ENCODE measurements around the gene APOL1. TPM values are rescaled to one million over a fixed set of nuclear protein-coding genes. Genes with fewer than 3 reads are reported as not detected.
A peak's percentile ranks its signal among the peaks of the same experiment; 100 is the strongest.

APOL1 gene
- polyA plus RNA-seq, 1 of the 3 experiments (the other 2 are of a cell fraction), result 0.56 TPM

DNA sequence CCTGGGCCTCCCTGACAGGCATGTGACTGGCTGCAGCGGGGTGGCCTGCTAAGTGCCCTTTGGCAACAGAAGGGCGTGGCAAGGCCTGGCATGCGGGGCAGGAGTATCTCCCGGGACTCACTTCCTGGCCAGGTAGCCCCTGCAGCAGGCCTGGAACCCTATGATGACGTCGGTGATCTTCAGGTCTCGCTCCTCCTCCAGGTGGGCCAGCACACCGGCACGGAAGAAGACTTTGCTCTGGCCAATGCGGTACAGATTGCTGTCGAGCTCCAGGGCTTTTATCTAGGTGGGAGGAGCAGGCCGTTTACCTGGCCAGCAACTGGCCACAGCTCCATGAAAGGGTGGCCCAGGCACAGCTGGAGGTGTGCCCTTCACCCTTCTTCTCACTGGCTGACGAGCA, 50.9 kb downstream of the APOL1 start:
- Histone ChIP-seq H3F3A (replicated peaks; ENCODE audit: insufficient read depth) (peaks cover 66% of the 10 kb centered on the region), H3K9ac (no peak overlapping the region), H3K4me2 (no peak overlapping the region), H3K4me3 (ENCODE audit: low read depth in 2 of 2, low read length in 1 of 2) (no peak overlapping the region), H3K27me3 (ENCODE audit: insufficient read depth) (no peaks in the 10 kb centered on the region), H4K20me1 (ENCODE audit: insufficient read depth) (peaks cover 82% of the 10 kb centered on the region), H3K9me3 (no peaks in the 10 kb centered on the region), H3K36me3 (replicated peaks in 1 of 2; ENCODE audit: control insufficient read depth in 1 of 2, insufficient read depth in 2 of 2, low read length in 1 of 2) (peaks cover 86 to 89% of the 10 kb centered on the region in 2 experiments), H2AFZ (ENCODE audit: low read depth) (no peak overlapping the region), H3K79me2 (ENCODE audit: insufficient read depth) (peaks cover 99% of the 10 kb centered on the region), H3K9me2 (no peaks in the 10 kb centered on the region), H3K4me1 (ENCODE audit: control insufficient read depth in 1 of 2, insufficient read depth in 2 of 2, low read depth in 1 of 2, low read length in 1 of 2) (no peaks in the 10 kb centered on the region), H3K27ac (ENCODE audit: low read depth in 2 of 2, low read length in 1 of 2) (peak overlapping the region in 1 of 2 experiments; percentile 11; a peak in 1 of 4 replicates)
- no peak for TF ChIP-seq GABPA (IDR thresholded peaks at IDR 0.05; ENCODE audit: low read depth)
- TF ChIP-seq, protein P1, sequence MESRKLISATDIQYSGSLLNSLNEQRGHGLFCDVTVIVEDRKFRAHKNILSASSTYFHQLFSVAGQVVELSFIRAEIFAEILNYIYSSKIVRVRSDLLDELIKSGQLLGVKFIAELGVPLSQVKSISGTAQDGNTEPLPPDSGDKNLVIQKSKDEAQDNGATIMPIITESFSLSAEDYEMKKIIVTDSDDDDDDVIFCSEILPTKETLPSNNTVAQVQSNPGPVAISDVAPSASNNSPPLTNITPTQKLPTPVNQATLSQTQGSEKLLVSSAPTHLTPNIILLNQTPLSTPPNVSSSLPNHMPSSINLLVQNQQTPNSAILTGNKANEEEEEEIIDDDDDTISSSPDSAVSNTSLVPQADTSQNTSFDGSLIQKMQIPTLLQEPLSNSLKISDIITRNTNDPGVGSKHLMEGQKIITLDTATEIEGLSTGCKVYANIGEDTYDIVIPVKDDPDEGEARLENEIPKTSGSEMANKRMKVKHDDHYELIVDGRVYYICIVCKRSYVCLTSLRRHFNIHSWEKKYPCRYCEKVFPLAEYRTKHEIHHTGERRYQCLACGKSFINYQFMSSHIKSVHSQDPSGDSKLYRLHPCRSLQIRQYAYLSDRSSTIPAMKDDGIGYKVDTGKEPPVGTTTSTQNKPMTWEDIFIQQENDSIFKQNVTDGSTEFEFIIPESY (IDR thresholded peaks at IDR 0.05; ENCODE audit: borderline replicate concordance, low read depth), result no peak
- TF ChIP-seq, protein P2, sequence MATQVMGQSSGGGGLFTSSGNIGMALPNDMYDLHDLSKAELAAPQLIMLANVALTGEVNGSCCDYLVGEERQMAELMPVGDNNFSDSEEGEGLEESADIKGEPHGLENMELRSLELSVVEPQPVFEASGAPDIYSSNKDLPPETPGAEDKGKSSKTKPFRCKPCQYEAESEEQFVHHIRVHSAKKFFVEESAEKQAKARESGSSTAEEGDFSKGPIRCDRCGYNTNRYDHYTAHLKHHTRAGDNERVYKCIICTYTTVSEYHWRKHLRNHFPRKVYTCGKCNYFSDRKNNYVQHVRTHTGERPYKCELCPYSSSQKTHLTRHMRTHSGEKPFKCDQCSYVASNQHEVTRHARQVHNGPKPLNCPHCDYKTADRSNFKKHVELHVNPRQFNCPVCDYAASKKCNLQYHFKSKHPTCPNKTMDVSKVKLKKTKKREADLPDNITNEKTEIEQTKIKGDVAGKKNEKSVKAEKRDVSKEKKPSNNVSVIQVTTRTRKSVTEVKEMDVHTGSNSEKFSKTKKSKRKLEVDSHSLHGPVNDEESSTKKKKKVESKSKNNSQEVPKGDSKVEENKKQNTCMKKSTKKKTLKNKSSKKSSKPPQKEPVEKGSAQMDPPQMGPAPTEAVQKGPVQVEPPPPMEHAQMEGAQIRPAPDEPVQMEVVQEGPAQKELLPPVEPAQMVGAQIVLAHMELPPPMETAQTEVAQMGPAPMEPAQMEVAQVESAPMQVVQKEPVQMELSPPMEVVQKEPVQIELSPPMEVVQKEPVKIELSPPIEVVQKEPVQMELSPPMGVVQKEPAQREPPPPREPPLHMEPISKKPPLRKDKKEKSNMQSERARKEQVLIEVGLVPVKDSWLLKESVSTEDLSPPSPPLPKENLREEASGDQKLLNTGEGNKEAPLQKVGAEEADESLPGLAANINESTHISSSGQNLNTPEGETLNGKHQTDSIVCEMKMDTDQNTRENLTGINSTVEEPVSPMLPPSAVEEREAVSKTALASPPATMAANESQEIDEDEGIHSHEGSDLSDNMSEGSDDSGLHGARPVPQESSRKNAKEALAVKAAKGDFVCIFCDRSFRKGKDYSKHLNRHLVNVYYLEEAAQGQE (IDR thresholded peaks at IDR 0.05; ENCODE audit: low read depth, low read length), result no peak
- no peak for TF ChIP-seq MEF2A (IDR thresholded peaks at IDR 0.05; ENCODE audit: borderline replicate concordance, low read depth)
- no peak for DNase-seq
- 89% methylated on average over 8 of the region's 13 CpGs for WGBS (ENCODE audit: low lambda C conversion rate)
- CTCF ChIA-PET, result interaction anchor here (0.7 to 13.6 kb wide), 2 partner anchors 166 to 183 kb away, joined by 4 to 329 read pairs; no protein-coding TSS in a partner anchor
- POLR2A ChIA-PET, result no interaction called here

DNA sequence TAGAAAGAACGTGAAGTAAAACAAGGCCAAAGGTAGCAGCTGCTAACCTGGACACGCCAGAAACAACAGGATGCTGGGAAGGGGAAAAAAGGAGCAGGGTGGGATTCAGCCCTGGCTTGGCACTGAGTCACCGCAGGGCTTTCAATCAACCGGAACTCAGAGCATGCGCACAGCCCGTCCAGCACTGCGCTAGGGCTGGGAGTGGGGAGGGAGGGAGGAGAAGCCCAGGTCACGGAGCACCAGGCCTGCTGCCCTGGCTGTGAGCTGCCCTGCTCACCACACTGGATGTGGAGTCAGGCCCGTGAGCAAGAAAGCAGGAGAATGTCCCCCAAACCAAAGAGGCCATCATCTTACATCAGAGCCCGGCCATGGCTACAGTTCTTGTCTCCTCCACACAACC, 51.5 kb downstream of the APOL1 start:
- Histone ChIP-seq H4K20me1 (ENCODE audit: insufficient read depth) (peaks cover 81% of the 10 kb centered on the region), H3K4me2 (no peak overlapping the region), H3K4me3 (ENCODE audit: low read depth in 2 of 2, low read length in 1 of 2) (no peak overlapping the region), H3K9me2 (no peaks in the 10 kb centered on the region), H2AFZ (ENCODE audit: low read depth) (no peak overlapping the region), H3F3A (replicated peaks; ENCODE audit: insufficient read depth) (peaks cover 64% of the 10 kb centered on the region), H3K27me3 (ENCODE audit: insufficient read depth) (no peaks in the 10 kb centered on the region), H3K4me1 (ENCODE audit: control insufficient read depth in 1 of 2, insufficient read depth in 2 of 2, low read depth in 1 of 2, low read length in 1 of 2) (no peaks in the 10 kb centered on the region), H3K36me3 (replicated peaks in 1 of 2; ENCODE audit: control insufficient read depth in 1 of 2, insufficient read depth in 2 of 2, low read length in 1 of 2) (peaks cover 85 to 89% of the 10 kb centered on the region in 2 experiments), H3K27ac (ENCODE audit: low read depth in 2 of 2, low read length in 1 of 2) (peak overlapping the region in 1 of 2 experiments; percentile 11; a peak in 1 of 4 replicates), H3K9ac (no peak overlapping the region), H3K79me2 (ENCODE audit: insufficient read depth) (peaks cover 99% of the 10 kb centered on the region), H3K9me3 (no peaks in the 10 kb centered on the region)
- DNase-seq, result no peak
- POLR2A ChIA-PET, result no interaction called here
- CTCF ChIA-PET, result interaction anchor here (0.7 to 13.6 kb wide), 2 partner anchors 166 to 182 kb away, joined by 4 to 329 read pairs; no protein-coding TSS in a partner anchor
- 88% methylated on average over 9 of the region's 10 CpGs for WGBS (ENCODE audit: low lambda C conversion rate)
- no peak for TF ChIP-seq YY1 (IDR thresholded peaks at IDR 0.05; ENCODE audit: low read depth)
- no peak for TF ChIP-seq CHD2 (IDR thresholded peaks at IDR 0.05; ENCODE audit: low read length, partially characterized antibody)
- no peak for TF ChIP-seq RAD21 (IDR thresholded peaks at IDR 0.05; ENCODE audit: low read length)
- TF ChIP-seq JUND (IDR thresholded peaks at IDR 0.05), result no peak
- TF ChIP-seq RCOR1 (IDR thresholded peaks at IDR 0.05; ENCODE audit: low read length), result no peak
- no peak for TF ChIP-seq ELF1 (IDR thresholded peaks at IDR 0.05)
- TF ChIP-seq NRF1 (IDR thresholded peaks at IDR 0.05; ENCODE audit: low read depth, low read length), result no peak
- TF ChIP-seq GATA2 (CRISPR knock-in tag; IDR thresholded peaks at IDR 0.05), result no peak
- TF ChIP-seq RFX5 (IDR thresholded peaks at IDR 0.05; ENCODE audit: low read length), result no peak
- TF ChIP-seq, protein P3, sequence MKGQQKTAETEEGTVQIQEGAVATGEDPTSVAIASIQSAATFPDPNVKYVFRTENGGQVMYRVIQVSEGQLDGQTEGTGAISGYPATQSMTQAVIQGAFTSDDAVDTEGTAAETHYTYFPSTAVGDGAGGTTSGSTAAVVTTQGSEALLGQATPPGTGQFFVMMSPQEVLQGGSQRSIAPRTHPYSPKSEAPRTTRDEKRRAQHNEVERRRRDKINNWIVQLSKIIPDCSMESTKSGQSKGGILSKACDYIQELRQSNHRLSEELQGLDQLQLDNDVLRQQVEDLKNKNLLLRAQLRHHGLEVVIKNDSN (IDR thresholded peaks at IDR 0.05; ENCODE audit: borderline replicate concordance, low read depth), result no peak
- TF ChIP-seq POLR2AphosphoS5 (IDR thresholded peaks at IDR 0.05; ENCODE audit: low read depth, low read length), result no peak
- TF ChIP-seq, protein P2 (IDR thresholded peaks at IDR 0.05; ENCODE audit: low read depth, low read length), result no peak
- no peak for TF ChIP-seq FOSL2 (IDR thresholded peaks at IDR 0.05; ENCODE audit: borderline replicate concordance, low read depth)
- no peak for TF ChIP-seq FOXJ3 (CRISPR knock-in tag; IDR thresholded peaks at IDR 0.05)
- no peak for TF ChIP-seq SIN3A (IDR thresholded peaks at IDR 0.05; ENCODE audit: borderline replicate concordance, low read depth, low read length)
